ENCODE data around the gene PTCD2.

DNA sequence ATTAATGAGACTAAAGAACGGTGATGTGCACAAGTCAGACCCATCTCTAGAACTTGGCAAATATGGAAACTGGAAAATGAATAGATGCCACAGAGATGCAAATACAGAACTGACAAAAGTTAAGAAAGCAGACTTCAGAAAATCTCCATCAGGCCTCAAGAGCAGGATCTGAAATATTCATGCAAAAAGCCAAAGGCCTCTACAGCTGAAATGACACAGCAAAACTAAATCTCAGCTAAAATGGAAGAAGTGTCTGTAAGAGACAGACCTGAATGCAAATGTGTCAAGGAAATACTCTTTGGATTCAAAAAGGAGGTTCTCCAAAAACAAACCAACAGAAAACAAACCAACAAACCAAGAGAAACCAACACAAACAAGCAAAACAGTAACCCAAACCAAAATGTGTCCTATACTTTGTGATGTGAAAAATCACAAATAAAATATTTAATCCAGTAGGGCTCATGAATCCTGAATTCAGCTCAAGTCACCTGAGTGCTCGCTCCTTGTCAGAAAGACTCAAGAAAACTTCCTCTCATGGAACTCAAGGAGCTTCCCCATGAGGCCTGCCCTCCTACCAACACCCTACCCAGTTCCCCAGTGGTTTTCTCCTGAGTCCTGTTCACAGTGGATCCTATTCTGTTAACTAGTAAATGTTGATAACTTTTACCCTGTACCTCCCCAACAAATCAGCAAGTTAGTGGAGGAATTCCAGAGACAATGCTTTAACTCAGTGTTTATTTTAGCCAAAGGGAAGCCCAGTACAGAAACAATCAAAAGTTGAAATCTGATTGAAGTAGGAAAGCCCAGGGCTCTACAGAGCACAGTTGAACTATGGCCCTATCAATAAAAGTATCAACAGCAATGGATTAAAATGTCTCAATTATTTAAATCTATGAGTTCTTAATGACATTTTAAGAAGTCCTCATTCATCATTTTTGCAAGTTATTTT is 14.7 kb upstream of the PTCD2 start:
- TF ChIP-seq ZNF274 (IDR thresholded peaks at IDR 0.05; ENCODE audit: low read depth, low read length) (no peak), YY1 (IDR thresholded peaks at IDR 0.05; ENCODE audit: insufficient read depth, insufficient read length) (no peak), SUZ12 (IDR thresholded peaks at IDR 0.05; ENCODE audit: extremely low read depth, insufficient read depth, insufficient read length) (no peak)

Data from NT2/D1 (cell line).